Activated naive CD4-positive, alpha-beta T cell treated with anti-CD3 and anti-CD28 coated beads, Interleukin-2, amount 50 U/mL, for 16 hours (primary cell): ENCODE data around the gene IGF1.
"Not testable (repeated sequence)": the region's sequence is repeated elsewhere in the genome, so short reads cannot be mapped to it uniquely, and the experiment has no call there.

Experiments
- DNase-seq: peaks from one replicate; pipeline ENCODE4 v3.0.0-alpha.2; 2020

Gene IGF1

DNA sequence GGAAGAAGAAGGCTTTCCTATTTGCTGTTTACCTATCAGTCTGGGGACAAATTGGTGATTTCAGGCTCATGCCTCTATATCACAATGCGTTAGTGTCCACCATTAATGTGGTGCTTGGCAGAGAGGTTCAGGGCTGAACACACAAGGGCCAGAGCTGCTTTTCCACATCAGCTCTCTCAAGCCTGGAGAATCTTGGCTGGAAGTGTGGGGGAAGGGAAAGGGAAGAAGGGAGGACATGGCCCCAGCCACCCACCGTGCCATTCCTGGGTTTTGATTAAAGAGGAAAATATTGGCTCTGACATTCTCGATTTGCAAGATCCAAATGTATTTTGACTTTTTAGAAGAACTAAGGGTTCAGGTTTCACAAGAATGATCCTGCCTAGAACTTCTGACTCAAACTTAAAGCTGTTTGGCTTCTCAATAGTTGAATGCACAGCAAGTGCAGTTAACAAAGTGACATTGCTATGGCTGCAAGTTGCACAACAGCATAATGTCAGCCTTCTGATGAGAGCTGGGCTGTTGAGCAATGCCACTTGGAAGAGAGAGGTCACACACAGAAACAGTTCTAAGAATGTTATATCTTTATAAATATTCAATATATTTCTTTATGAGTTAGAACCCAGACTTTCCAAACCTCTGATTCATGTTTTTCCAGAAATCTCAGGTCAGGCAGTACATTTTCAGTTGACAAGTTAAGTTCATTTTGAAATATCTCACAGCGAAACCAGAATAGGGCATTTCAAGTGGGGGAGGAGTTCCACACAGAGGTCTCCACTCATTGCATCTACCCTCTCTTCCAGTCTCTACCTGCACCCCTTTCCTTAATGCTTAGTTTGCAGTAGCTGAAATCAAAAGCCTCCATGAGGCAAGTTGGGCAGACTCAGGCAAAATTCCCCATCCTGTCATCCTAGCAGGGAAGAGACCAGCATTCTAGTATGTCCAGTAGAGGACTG lies 25.3 kb downstream of the IGF1 start:
- DNase-seq: no peak

DNA sequence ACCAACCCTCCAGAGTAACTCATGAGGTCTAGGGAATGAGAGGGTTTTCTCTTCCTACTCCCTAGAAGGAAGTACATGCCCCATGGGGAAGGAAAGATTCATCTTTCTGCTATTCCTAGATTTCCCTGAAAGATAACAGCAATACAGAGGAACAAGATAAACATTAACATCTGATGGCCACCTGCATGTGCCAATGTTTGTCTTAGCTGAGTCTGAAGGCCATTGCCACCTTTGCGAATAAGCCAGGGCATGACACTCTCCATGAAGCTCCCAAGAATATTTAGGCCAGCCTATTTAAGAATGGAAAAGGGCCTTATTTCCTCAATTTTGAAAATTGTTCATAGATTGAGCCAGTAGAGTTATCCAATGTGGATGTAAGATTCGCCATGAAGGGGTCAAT lies 26.0 kb downstream of the IGF1 start:
- no peak for DNase-seq

DNA sequence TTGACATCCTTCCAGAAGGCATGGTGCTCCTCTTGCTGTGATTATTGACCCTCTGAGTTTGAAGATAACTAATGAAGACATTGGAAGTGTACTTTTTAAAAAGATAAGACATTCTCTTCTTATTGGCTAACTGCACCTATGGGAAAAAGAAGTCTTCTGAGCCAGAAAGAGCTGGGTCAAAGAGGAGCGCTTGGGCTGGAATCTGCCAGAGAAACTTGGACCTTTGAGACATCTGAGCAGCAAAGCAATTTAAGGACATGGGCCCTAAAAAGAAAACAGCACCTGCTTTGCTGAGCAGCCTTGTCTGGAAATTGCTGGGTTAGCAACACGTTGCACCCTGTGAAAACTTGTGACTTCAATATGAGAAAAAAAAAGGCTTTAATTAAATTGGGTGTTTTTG lies 27.8 kb downstream of the IGF1 start:
- DNase-seq: no peak

- not testable (repeated sequence) for DNase-seq
Measured at GRCh38 chr12:102449018-102449417, 31.3 kb downstream of the IGF1 start.

- DNase-seq: not testable (repeated sequence)
Measured at GRCh38 chr12:102447426-102447825, 32.9 kb downstream of the IGF1 start.

- no peak for DNase-seq
Measured at GRCh38 chr12:102444707-102445106, 35.7 kb downstream of the IGF1 start.

- DNase-seq: no peak
Measured at GRCh38 chr12:102444093-102444492, 36.3 kb downstream of the IGF1 start.

DNA sequence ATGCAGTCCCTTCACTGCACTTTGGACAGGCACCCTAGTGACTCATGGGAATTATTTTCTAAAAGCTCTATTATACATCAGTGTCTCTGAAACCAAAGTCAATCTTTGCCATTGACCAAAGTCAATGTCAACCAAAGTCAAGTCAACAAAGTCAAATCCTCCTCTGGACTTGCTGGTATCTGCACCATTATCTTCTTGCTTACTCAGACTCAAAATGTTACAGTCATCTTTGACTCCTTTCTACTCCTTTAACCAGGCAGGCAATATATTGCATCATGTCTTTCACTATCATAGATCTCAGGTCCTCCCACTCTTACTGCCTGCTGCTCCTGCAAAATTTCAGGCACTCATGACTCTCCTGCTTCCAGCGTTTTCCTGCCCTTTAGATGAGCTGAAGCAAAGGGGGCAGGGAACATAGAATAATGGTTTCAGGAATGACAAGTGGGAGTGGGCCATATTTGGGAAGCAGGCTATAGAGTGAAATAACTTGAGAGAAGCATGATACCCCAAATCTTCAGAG lies 39.2 kb downstream of the IGF1 start:
- DNase-seq: no peak

DNA sequence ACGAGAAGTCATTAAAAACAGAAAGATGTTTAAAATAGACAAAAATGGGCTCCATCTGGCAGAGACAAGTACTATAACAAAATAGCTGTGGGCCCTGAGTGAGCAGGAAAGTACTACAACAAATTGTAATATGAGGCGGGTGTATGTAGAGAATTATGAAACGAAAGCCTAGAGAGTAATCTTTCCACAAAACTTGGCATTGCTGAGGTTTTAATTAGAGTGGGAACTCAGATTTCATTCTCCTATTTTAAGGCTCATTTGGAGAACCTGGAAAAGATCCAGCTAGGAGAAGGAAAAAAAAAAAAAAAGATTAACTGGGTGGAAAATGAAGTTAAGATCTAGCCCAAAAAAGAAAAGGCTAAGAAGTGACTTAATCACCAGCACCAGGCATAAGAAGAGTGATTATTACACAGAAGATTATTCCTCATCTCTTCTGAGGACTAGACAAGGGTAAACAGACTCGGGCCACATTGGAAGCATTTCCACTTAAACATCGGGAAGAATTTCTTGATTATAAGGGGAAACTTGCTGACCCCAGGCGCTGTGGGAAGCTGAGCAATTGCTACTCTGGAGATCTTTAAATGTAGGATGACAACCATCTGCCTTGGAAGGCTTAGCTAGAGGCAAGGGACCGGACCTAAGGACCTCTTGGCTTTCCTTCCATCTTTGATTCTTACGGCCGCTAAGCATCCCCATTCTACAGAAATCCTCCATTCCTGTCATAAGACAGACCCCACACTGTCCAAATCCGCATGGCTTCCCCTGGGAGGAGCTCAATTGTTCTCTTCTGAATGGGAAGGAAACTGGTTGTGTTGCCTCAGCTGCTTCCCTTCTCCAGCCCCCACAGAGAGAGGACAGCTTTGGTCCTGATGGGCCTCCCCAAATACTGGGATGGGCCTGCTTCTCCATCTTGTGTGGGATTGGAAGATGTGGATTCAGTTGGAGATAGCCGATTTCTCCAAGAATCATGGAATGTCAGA lies 40.6 kb downstream of the IGF1 start:
- DNase-seq: no peak

GRCh38 chr12:102438827-102439210 lies 41.5 kb downstream of the IGF1 start:
- DNase-seq: no peak

DNA sequence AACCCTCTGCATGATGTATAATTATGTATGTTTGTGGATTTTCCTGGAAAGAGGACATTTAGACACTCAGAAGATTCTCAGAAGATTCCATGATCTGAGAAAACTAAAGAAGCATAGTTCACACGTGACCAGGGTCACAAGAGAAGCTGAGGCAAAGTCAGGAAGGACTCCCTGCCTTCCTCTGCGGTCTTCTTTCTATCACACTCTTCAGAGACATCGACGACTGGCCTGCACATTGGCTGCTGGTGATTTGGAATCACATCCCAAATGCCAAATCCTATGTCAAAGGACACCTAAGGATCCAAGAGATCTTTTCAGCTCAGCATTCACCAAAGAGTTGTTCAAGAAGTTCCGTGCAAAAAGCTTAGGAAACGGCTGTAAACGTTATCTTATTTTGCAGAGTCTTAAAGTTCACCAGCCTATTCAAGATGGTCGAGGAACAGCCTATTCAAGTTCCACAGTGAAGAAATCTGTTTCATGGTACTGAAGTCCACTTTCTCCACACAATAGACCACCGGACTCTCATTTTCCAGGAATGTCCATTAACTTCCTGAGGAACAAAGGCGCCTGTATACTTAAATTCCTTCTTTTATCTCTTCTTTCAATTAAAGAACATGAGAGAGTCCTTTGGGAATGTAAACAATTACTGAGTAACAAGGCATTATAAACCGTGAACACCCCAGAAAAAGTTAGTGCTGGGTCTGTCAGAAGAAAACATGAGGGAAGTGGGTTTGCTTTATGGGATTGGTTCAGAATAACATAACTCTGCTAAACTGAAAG lies 42.1 kb downstream of the IGF1 start:
- no peak for DNase-seq

DNA sequence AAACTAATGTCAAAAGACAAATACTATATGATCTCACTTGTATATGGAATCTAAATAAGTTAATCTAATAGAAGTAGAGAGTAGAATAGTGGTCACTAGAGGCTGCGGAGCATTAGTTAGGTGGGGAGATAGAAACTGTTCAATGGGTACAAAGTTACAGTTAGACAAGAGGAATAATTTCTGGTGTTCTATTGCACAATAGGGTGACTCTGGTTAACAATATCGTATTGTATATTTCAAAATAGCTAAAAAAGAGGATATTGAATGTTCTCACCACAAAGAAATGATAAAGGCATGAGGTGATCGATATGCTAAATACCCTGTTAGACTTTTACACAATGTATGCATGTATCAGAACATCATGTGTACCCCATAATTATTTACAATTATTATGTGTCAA lies 42.9 kb downstream of the IGF1 start:
- no peak for DNase-seq

GRCh38 chr12:102436867-102437266 lies 43.5 kb downstream of the IGF1 start:
- no peak for DNase-seq

DNA sequence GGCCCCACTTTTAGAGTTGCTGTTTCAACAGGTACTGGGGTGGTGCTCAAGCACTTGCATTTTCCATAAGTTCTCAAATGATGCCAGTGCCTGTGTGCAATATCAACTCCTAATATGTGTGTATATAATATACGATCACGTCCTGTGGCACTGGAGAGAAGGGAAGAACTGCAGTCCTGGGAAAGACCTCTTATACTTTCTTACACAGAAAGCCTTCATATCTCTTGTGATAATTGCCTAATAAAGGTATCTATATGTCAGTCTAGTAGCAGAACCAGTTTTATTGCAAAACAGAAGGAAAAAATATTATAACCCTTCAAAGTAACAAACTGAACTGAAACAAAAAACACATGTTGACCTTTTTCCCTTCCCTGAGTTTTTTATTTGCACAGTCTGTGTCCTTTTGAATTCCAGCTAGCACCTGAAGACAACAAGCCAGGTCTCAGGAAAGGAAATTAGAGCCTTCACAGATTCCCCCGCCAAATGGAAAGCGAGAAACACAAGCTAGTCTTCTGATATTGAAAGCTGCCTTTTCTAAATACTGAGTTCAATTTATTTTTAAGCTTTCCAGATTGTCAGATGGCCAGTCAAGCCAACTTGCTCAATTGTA lies 44.4 kb downstream of the IGF1 start:
- DNase-seq: no peak

DNA sequence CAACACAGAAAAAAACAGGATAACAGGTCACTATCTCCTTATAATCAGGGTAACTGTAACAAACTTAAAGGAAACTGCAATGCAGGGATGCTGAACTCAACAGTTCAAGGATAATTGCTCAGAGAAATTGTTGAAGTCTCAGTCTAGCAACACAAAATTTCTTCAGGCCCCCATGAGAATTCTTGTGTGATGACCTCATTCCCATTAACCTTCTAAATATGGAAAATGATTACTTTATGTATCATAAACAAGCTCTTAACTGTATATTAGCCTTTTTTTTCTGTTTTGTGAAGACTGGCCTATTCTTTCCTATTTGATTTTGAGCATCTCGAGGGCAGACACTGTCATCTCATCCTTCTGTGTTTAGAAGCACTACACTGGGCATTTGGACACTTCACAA lies 47.1 kb downstream of the IGF1 start:
- no peak for DNase-seq

DNA sequence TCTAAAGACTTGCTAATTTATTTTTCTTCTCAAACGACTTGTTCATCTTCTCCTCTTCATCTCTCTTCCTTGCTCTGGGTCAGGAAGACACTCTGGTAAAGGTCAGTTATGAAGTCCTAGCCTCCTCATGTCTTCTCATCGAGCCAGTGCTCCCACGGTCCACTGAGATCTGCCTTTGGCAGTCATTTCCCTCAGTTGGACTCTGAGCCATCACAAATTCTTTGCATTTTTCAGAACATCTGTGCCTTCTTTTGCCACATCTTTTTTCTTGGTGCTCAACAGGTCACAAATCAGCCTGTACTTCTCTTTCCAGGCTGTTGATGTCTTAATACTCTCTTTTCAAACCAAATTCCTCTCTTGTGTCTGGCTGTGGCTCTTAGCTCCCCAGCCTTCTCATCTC lies 49.7 kb downstream of the IGF1 start:
- no peak for DNase-seq

- DNase-seq: no peak
Measured at GRCh38 chr12:102429211-102430154, 50.9 kb downstream of the IGF1 start.

DNA sequence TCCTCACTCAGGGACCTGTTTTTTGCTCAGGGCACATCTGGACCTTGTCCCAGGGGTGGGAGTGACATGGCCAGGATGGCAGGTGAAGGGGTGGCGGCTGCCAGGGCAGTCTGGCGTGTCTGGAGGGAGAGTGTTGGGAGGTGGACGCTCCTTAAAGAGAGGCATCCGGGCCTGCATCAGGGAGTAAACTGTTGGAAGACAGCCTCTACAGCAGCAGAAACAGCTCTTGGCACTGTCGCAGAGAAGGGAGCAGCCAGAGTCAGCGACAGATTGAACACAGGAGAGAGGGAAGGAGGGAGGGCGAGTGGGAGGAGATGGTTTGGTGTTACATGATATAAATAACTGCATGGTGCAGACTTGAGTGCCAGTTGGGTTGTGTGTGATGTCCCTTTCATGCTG lies 52.8 kb downstream of the IGF1 start:
- no peak for DNase-seq

DNA sequence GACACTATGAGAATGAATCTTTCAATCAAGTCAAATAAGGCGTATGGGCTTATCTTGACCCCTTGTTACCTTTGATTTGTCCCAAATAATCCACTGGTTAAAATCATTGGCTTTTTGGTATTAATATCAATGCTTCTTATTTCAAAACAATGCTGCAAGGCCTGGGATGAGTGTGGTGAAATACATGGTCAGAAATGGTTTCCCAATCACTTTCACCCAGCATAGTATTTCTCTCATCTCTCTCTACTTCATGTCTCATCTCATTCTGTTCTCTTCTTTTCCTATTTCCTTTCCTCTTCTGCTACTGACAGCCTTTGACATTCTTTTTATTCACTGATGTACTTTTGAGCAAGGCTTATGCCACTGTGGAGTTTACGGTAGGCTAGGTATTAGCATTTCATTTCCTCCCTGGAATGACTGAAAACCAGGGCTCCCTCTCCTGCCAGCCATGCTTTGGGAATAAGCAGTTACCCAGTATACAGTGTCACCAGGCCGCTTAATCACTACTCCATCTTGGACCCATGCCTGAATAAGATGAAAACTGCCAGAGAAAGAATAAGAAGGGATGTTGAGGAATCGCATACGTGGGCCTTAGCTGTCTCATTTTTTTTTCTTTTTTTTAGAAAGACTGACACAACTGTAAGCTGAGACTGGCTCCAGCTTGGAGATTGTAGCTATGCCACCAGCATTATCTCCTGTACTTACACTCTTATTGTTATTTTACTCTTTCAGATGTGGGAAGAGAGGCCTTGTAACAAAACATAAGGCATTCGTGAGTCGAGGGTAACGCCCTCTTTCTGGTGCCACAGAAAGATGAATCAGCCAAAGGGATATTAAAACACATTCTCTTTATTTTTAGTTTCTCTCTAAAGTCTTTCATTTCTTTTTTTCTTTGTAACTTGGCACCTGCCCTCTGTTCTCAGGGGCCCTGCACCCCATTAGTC lies 53.5 kb downstream of the IGF1 start:
- no peak for DNase-seq
